Measurements from ENCODE around the gene FCRLB. TPM values are rescaled to one million over a fixed set of nuclear protein-coding genes. Genes with fewer than 3 reads are reported as not detected.

The FCRLB gene
- total and polyA plus RNA-seq, 9 of the 15 experiments (the other 6 are each of a cell fraction or from before 2014, with no cell fraction given): 0.20 to 4.6 (median 1.3) TPM

- TF ChIP-seq, protein P1, sequence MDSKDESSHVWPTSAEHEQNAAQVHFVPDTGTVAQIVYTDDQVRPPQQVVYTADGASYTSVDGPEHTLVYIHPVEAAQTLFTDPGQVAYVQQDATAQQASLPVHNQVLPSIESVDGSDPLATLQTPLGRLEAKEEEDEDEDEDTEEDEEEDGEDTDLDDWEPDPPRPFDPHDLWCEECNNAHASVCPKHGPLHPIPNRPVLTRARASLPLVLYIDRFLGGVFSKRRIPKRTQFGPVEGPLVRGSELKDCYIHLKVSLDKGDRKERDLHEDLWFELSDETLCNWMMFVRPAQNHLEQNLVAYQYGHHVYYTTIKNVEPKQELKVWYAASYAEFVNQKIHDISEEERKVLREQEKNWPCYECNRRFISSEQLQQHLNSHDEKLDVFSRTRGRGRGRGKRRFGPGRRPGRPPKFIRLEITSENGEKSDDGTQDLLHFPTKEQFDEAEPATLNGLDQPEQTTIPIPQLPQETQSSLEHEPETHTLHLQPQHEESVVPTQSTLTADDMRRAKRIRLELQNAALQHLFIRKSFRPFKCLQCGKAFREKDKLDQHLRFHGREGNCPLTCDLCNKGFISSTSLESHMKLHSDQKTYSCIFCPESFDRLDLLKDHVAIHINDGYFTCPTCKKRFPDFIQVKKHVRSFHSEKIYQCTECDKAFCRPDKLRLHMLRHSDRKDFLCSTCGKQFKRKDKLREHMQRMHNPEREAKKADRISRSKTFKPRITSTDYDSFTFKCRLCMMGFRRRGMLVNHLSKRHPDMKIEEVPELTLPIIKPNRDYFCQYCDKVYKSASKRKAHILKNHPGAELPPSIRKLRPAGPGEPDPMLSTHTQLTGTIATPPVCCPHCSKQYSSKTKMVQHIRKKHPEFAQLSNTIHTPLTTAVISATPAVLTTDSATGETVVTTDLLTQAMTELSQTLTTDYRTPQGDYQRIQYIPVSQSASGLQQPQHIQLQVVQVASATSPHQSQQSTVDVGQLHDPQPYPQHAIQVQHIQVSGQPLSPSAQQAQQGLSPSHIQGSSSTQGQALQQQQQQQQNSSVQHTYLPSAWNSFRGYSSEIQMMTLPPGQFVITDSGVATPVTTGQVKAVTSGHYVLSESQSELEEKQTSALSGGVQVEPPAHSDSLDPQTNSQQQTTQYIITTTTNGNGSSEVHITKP (IDR thresholded peaks at IDR 0.05; ENCODE audit: partially characterized antibody): peak; percentile 93
- no peak for TF ChIP-seq C11orf30 (IDR thresholded peaks at IDR 0.05; ENCODE audit: low read depth)
These were observed 10.8 kb downstream of the FCRLB start (continued) for GRCh38 chr1:161731981-161732718.

- Histone ChIP-seq H3K4me1 (replicated peaks in 1 of 2; ENCODE audit: control insufficient read depth in 2 of 2, insufficient read depth in 2 of 2, low read length in 2 of 2) (peaks cover 0 to 42% of the 10 kb centered on the region in 2 experiments; a peak in 4 of 5 replicates), H3K9me3 (replicated peaks; ENCODE audit: control insufficient read depth, insufficient read depth, low read depth, low read length) (no peaks in the 10 kb centered on the region), H3K27me3 (ENCODE audit: control insufficient read depth in 2 of 2, insufficient read depth in 2 of 2, low read length in 2 of 2) (no peaks in the 10 kb centered on the region), H3K9ac (ENCODE audit: insufficient read depth in 1 of 2, low read depth in 2 of 2, low read length in 2 of 2) (no peak overlapping the region), H3K4me2 (ENCODE audit: insufficient read depth, low read length) (no peak overlapping the region), H3K79me2 (ENCODE audit: control insufficient read depth, insufficient read depth, low read length) (no peaks in the 10 kb centered on the region), H3K4me3 (no peak overlapping the region), H4K20me1 (replicated peaks; ENCODE audit: control insufficient read depth, insufficient read depth, low read length) (no peaks in the 10 kb centered on the region), H3K27ac (ENCODE audit: extremely low read depth, low read depth, low read length) (no peak overlapping the region), H3K9me1 (ENCODE audit: control insufficient read depth, insufficient read depth, low read length) (no peaks in the 10 kb centered on the region), H2AFZ (ENCODE audit: low read depth, low read length) (peak overlapping the region; percentile 30), H3K36me3 (ENCODE audit: control insufficient read depth, insufficient read depth, low read length) (no peaks in the 10 kb centered on the region)
- ATAC-seq (no peak), FAIRE-seq (no peak), DNase-seq (ENCODE audit: extremely low read depth in 1 of 4, low spot score in 3 of 4) (no peak)
- in situ Hi-C loops (cut with MboI) (no loop called here), intact Hi-C loops (cut with micrococcal nuclease) (no loop called here)
- CTCF ChIA-PET (ENCODE audit: low intra/inter-chr PET ratio): no interaction called here
- 5% methylated on average over 1 of the region's 1 CpG for WGBS (ENCODE audit: insufficient coverage, low coverage, missing lambda C conversion rate)
- BruUV-seq (replicated peaks): no TSS peak
- TF ChIP-seq, protein P2, sequence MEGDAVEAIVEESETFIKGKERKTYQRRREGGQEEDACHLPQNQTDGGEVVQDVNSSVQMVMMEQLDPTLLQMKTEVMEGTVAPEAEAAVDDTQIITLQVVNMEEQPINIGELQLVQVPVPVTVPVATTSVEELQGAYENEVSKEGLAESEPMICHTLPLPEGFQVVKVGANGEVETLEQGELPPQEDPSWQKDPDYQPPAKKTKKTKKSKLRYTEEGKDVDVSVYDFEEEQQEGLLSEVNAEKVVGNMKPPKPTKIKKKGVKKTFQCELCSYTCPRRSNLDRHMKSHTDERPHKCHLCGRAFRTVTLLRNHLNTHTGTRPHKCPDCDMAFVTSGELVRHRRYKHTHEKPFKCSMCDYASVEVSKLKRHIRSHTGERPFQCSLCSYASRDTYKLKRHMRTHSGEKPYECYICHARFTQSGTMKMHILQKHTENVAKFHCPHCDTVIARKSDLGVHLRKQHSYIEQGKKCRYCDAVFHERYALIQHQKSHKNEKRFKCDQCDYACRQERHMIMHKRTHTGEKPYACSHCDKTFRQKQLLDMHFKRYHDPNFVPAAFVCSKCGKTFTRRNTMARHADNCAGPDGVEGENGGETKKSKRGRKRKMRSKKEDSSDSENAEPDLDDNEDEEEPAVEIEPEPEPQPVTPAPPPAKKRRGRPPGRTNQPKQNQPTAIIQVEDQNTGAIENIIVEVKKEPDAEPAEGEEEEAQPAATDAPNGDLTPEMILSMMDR (IDR thresholded peaks at IDR 0.05 in 2 of 3, conservative IDR thresholded peaks at IDR 0.05 in 1 of 3; ENCODE audit: insufficient read depth in 2 of 3, low read depth in 1 of 3, low read length in 3 of 3): no peak
- TF ChIP-seq CEBPG (CRISPR knock-in tag; IDR thresholded peaks at IDR 0.05): no peak
- TF ChIP-seq CEBPG (tag; conservative IDR thresholded peaks at IDR 0.05 in 1 of 2, IDR thresholded peaks at IDR 0.05 in 1 of 2): peak in 1 of 2 experiments; percentile 66; a peak in 2 of 4 replicates
- peak; percentile 23; the same call in 1 of the 2 replicates for TF ChIP-seq FOSL1 (tag; conservative IDR thresholded peaks at IDR 0.05)
- POLR2A ChIA-PET: interaction anchor here (1.1 kb wide), 1 partner anchor 16 kb away, joined by 3 read pairs; the partner anchor contains the start of gene DUSP12
These were observed 12.2 kb downstream of the FCRLB start for GRCh38 chr1:161733526-161733925.

All from K562 (cell line).